Glutamatergic neuron (in vitro differentiated cells): Measurements from ENCODE around the gene ATP6AP2. TPM values are rescaled to one million over a fixed set of nuclear protein-coding genes. Genes with fewer than 3 reads are reported as not detected.

Experiments
- DNase-seq: peaks from one replicate; pipeline ENCODE4 v3.0.0; 2022
- H3K27ac Mint-ChIP-seq: one replicate; pipeline ENCODE4 v1.8.0; 2020; ENCODE audit warnings: mild to moderate bottlenecking, mixed read lengths, inconsistent platforms; ENCODE audit not compliant: unreplicated experiment
- H3K27me3 Mint-ChIP-seq: one replicate; pipeline ENCODE4 v1.8.0; 2020; ENCODE audit warnings: mild to moderate bottlenecking, moderate library complexity, mixed read lengths, inconsistent platforms; ENCODE audit not compliant: unreplicated experiment
- H3K36me3 Mint-ChIP-seq: one replicate; pipeline ENCODE4 v1.8.0; 2020; ENCODE audit warnings: mild to moderate bottlenecking, mixed read lengths, inconsistent platforms; ENCODE audit not compliant: unreplicated experiment
- H3K4me1 Mint-ChIP-seq: one replicate; pipeline ENCODE4 v1.8.0; 2020; ENCODE audit warnings: mild to moderate bottlenecking, low read depth, mixed read lengths, inconsistent platforms; ENCODE audit not compliant: unreplicated experiment
- H3K4me3 Mint-ChIP-seq: one replicate; pipeline ENCODE4 v1.8.0; 2020; ENCODE audit warnings: mild to moderate bottlenecking, mixed read lengths, inconsistent platforms; ENCODE audit not compliant: unreplicated experiment
- H3K9me3 Mint-ChIP-seq: one replicate; pipeline ENCODE4 v1.8.0; 2020; ENCODE audit warnings: mild to moderate bottlenecking, moderate library complexity, mixed read lengths, inconsistent platforms; ENCODE audit not compliant: unreplicated experiment
- CTCF ChIP-seq: fragments of 200-600 bp; sonication (generic); IDR thresholded peaks from one replicate; pipeline ENCODE4 v1.5.0; 2021; ENCODE audit not compliant: partially characterized antibody, unreplicated experiment
- total RNA-seq: library from RNA; stranded (reverse); fragmentation: NEBNext Ultra II Directional; extraction: Animal tissue kit (Norgen Biotek cat#: 25700); gene quantifications from one replicate; pipeline ENCODE4 v1.2.1, GENCODE V29; 2021; ENCODE audit not compliant: unreplicated experiment

Gene ATP6AP2
- total RNA-seq, 1 donor from 2014 or later, result 59.0 TPM

- no peak overlapping the region for H3K4me3 Mint-ChIP-seq
- H3K27me3 Mint-ChIP-seq, result peaks cover 2% of the 10 kb centered on the region
- H3K36me3 Mint-ChIP-seq, result no peaks in the 10 kb centered on the region
- DNase-seq, result no peak
- H3K9me3 Mint-ChIP-seq, result peaks cover 1% of the 10 kb centered on the region
- H3K4me1 Mint-ChIP-seq, result no peaks in the 10 kb centered on the region
- no peak overlapping the region for H3K27ac Mint-ChIP-seq
- no peak for TF ChIP-seq CTCF
Observed at GRCh38 chrX:40632199-40632598, 51.4 kb downstream of the ATP6AP2 start.

- Mint-ChIP-seq H3K9me3 (peaks cover 1% of the 10 kb centered on the region), H3K27ac (no peak overlapping the region), H3K36me3 (no peaks in the 10 kb centered on the region), H3K4me3 (no peak overlapping the region), H3K4me1 (no peaks in the 10 kb centered on the region), H3K27me3 (peaks cover 2% of the 10 kb centered on the region)
- TF ChIP-seq CTCF, result no peak
- DNase-seq, result no peak
Observed at GRCh38 chrX:40637687-40638086, 56.9 kb downstream of the ATP6AP2 start.

- no peak overlapping the region for H3K27ac Mint-ChIP-seq
- no peaks in the 10 kb centered on the region for H3K36me3 Mint-ChIP-seq
- DNase-seq, result no peak
- H3K4me1 Mint-ChIP-seq, result peaks cover 6% of the 10 kb centered on the region
- peaks cover 2% of the 10 kb centered on the region for H3K9me3 Mint-ChIP-seq
- H3K27me3 Mint-ChIP-seq, result peaks cover 6% of the 10 kb centered on the region
- TF ChIP-seq CTCF, result no peak
- peak overlapping the region; percentile 38 for H3K4me3 Mint-ChIP-seq
Observed at GRCh38 chrX:40644176-40644575, 63.4 kb downstream of the ATP6AP2 start.

- peaks cover 6% of the 10 kb centered on the region for H3K4me1 Mint-ChIP-seq
- peak overlapping the region; percentile 78 for H3K4me3 Mint-ChIP-seq
- no peak overlapping the region for H3K27ac Mint-ChIP-seq
- no peak for TF ChIP-seq CTCF
- no peak for DNase-seq
- H3K36me3 Mint-ChIP-seq, result no peaks in the 10 kb centered on the region
- peaks cover 2% of the 10 kb centered on the region for H3K9me3 Mint-ChIP-seq
- H3K27me3 Mint-ChIP-seq, result peaks cover 6% of the 10 kb centered on the region
Observed at GRCh38 chrX:40644821-40645358, 64.1 kb downstream of the ATP6AP2 start.

- TF ChIP-seq CTCF, result no peak
- H3K9me3 Mint-ChIP-seq, result peaks cover 2% of the 10 kb centered on the region
- peaks cover 6% of the 10 kb centered on the region for H3K27me3 Mint-ChIP-seq
- peak overlapping the region; percentile 73 for H3K27ac Mint-ChIP-seq
- no peaks in the 10 kb centered on the region for H3K36me3 Mint-ChIP-seq
- peak; percentile 22 for DNase-seq
- peak overlapping the region; percentile 95 for H3K4me3 Mint-ChIP-seq
- H3K4me1 Mint-ChIP-seq, result peaks cover 6% of the 10 kb centered on the region
Observed at GRCh38 chrX:40646489-40647306, 65.9 kb downstream of the ATP6AP2 start.
